ENCODE results near the gene ATXN10. TPM values are rescaled to one million over a fixed set of nuclear protein-coding genes. Genes with fewer than 3 reads are reported as not detected.

ATXN10 gene
- total and polyA plus RNA-seq, 10 of the 15 experiments (the other 5 are each of a cell fraction or from before 2014, with no cell fraction given): 29.2 to 249 (median 146) TPM

DNA sequence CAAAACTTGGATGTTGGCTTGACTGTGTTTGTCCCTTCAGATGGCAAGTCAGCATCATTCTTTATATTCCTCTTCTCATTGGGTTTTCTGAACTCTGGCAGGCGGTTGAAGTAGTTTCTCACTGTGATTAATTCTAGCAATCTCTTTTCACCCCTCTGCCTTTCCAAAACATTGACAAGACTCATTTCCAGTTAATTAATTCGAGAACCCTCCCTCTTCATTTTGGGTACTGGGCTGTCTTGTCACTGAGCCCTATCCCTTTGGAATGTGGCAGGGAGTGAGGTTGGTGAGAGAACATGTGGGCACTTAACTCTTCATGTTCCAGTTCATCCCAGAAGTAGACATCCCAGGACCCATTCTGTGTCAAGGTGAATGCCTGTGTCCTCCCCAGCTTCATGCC, 172.4 kb downstream of the ATXN10 start (continued):
- TF ChIP-seq, protein P1, sequence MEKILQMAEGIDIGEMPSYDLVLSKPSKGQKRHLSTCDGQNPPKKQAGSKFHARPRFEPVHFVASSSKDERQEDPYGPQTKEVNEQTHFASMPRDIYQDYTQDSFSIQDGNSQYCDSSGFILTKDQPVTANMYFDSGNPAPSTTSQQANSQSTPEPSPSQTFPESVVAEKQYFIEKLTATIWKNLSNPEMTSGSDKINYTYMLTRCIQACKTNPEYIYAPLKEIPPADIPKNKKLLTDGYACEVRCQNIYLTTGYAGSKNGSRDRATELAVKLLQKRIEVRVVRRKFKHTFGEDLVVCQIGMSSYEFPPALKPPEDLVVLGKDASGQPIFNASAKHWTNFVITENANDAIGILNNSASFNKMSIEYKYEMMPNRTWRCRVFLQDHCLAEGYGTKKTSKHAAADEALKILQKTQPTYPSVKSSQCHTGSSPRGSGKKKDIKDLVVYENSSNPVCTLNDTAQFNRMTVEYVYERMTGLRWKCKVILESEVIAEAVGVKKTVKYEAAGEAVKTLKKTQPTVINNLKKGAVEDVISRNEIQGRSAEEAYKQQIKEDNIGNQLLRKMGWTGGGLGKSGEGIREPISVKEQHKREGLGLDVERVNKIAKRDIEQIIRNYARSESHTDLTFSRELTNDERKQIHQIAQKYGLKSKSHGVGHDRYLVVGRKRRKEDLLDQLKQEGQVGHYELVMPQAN (conservative IDR thresholded peaks at IDR 0.05): no peak
- TF ChIP-seq SPI1 (IDR thresholded peaks at IDR 0.05; ENCODE audit: borderline replicate concordance, insufficient read depth, low read depth, low read length) (no peak), KLF5 (IDR thresholded peaks at IDR 0.05; ENCODE audit: partially characterized antibody) (no peak), HDAC2 (IDR thresholded peaks at IDR 0.05) (no peak)

DNA sequence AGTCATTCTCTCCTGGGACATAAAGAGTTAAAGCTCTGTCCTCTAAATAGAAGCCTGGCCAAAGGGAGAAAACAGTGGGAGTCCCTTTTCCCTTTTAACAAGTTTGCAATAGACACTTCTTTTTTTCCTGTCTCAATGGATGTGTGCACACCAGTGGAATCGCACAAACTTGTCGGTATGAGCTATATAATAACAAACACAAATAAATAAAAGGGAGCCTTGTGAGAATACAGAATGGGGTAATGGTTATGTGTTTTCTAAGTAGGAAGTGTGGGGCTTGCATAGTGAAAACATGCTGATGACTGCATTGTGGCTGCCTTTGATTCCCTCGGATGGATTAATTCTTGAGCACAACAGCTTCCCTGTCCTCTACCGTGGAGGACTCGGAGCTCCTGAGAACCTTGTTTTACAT, 173.4 kb downstream of the ATXN10 start:
- DNase-seq (ENCODE audit: low read depth, low spot score) (no peak), ATAC-seq (no peak), FAIRE-seq (no peak)
- BruUV-seq (replicated peaks): no TSS peak
- ChIA-PET CTCF (interaction anchor here (0.6 to 3.0 kb wide), 2 partner anchors 18 to 28 kb away, joined by 4 to 21 read pairs; no protein-coding TSS in a partner anchor), POLR2A (no interaction called here), SMC1A (ENCODE audit: uncharacterized antibody, unreplicated experiment) (interaction anchor here (0.8 to 1.3 kb wide), 2 partner anchors 19 to 200 kb away, joined by 3 to 4 read pairs; no protein-coding TSS in a partner anchor), RAD21 (ENCODE audit: unreplicated experiment) (no interaction called here)
- H3K4me2 ChIP-seq (ENCODE audit: control insufficient read depth, insufficient read depth): no peak overlapping the region
- 98% methylated on average over 5 of the region's 5 CpGs for WGBS (ENCODE audit: insufficient coverage, insufficient replicate concordance, low lambda C conversion rate, missing lambda C conversion rate)
- no peaks in the 10 kb centered on the region; the same call in 2 of the 3 replicates for H3K9me3 ChIP-seq (replicated peaks; ENCODE audit: control insufficient read depth, insufficient read depth, low read length)
- H3K27ac ChIP-seq (ENCODE audit: control insufficient read depth, insufficient read depth): no peak overlapping the region
- H3K36me3 ChIP-seq (ENCODE audit: control insufficient read depth in 2 of 2, insufficient read depth in 2 of 2, low read length in 1 of 2): peaks cover 4 to 22% of the 10 kb centered on the region in 2 experiments; a peak in 3 of 4 replicates
- H3K4me1 ChIP-seq (ENCODE audit: control insufficient read depth, insufficient read depth, low read length): no peaks in the 10 kb centered on the region
- H2AFZ ChIP-seq (ENCODE audit: control insufficient read depth, low read depth, low read length): no peak overlapping the region
- H3K79me2 ChIP-seq (ENCODE audit: control insufficient read depth, insufficient read depth, low read length): no peaks in the 10 kb centered on the region
- no peaks in the 10 kb centered on the region for H3K27me3 ChIP-seq (replicated peaks in 1 of 2; ENCODE audit: control insufficient read depth in 2 of 2, insufficient read depth in 2 of 2, low read length in 1 of 2)
- H3K9ac ChIP-seq (ENCODE audit: control insufficient read depth, insufficient read depth, low read length): no peak overlapping the region
- in situ Hi-C loops (cut with MboI): no loop called here
- TF ChIP-seq, protein P2, sequence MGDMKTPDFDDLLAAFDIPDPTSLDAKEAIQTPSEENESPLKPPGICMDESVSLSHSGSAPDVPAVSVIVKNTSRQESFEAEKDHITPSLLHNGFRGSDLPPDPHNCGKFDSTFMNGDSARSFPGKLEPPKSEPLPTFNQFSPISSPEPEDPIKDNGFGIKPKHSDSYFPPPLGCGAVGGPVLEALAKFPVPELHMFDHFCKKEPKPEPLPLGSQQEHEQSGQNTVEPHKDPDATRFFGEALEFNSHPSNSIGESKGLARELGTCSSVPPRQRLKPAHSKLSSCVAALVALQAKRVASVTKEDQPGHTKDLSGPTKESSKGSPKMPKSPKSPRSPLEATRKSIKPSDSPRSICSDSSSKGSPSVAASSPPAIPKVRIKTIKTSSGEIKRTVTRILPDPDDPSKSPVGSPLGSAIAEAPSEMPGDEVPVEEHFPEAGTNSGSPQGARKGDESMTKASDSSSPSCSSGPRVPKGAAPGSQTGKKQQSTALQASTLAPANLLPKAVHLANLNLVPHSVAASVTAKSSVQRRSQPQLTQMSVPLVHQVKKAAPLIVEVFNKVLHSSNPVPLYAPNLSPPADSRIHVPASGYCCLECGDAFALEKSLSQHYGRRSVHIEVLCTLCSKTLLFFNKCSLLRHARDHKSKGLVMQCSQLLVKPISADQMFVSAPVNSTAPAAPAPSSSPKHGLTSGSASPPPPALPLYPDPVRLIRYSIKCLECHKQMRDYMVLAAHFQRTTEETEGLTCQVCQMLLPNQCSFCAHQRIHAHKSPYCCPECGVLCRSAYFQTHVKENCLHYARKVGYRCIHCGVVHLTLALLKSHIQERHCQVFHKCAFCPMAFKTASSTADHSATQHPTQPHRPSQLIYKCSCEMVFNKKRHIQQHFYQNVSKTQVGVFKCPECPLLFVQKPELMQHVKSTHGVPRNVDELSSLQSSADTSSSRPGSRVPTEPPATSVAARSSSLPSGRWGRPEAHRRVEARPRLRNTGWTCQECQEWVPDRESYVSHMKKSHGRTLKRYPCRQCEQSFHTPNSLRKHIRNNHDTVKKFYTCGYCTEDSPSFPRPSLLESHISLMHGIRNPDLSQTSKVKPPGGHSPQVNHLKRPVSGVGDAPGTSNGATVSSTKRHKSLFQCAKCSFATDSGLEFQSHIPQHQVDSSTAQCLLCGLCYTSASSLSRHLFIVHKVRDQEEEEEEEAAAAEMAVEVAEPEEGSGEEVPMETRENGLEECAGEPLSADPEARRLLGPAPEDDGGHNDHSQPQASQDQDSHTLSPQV (IDR thresholded peaks at IDR 0.05): no peak
- no peak for TF ChIP-seq ZNF622 (IDR thresholded peaks at IDR 0.05)
- no peak for TF ChIP-seq ETV6 (conservative IDR thresholded peaks at IDR 0.05 in 1 of 2, IDR thresholded peaks at IDR 0.05 in 1 of 2; ENCODE audit: borderline replicate concordance in 1 of 2, low read depth in 1 of 2)
- no peak for TF ChIP-seq CBFB (IDR thresholded peaks at IDR 0.05; ENCODE audit: low read depth)
- TF ChIP-seq TARDBP (IDR thresholded peaks at IDR 0.05; ENCODE audit: borderline replicate concordance): no peak
- intact Hi-C loops (cut with micrococcal nuclease; ENCODE audit: unreplicated experiment): no loop called here
- H3K4me3 ChIP-seq: no peak overlapping the region
- no peaks in the 10 kb centered on the region for H4K20me1 ChIP-seq (ENCODE audit: control insufficient read depth, insufficient read depth)

Data from GM12878 (cell line).